GM21423 (cell line): ENCODE results near the gene SLC10A7.
A peak's percentile ranks its signal among the peaks of the same experiment; 100 is the strongest.
"Not testable (repeated sequence)": the region's sequence is repeated elsewhere in the genome, so short reads cannot be mapped to it uniquely, and the experiment has no call there.

ENCODE experiments used
- ATAC-seq: cut with Tn5 transposase; IDR thresholded peaks from one replicate; pipeline ENCODE4 v1.9.1; 2021; ENCODE audit warnings: mild to moderate bottlenecking, moderate library complexity; ENCODE audit not compliant: unreplicated experiment

Gene SLC10A7

DNA sequence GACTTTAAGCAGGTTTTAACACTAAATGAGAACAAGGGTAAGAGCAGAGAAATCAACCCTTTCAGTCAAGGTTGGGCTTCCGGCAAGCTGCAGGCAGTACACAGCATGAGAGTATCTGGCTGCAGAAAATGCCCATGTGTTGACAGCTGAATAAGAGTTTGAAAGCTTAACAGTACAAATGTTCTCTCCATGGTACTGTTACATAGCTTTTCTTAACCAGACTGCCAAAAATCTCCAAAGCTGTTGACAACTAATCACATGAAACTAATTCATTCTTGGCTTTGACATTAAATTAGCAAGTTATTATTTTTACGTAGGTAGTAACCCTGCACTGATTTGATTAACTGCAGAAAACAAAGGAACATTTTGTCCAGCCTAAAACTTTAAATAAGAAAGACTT lies 153.5 kb downstream of the SLC10A7 start:
- no peak for ATAC-seq

DNA sequence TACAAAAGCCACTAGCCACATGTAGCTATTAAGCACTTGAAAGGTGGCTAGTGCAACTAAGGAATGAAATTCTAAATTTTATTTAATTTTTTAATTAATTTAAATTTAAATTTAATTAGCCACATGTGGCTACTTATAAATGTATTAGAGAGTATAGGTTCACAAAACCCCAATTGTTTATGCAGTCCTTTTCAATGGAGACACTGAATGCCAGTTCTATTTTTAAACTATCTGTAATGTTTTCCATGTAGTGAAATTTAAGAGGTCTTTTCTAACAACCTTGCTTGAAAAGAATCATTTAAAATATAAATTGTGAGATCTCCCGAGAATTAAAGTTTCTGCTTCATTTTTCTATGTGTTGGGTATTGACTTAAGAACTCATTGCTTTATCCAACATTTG lies 154.4 kb downstream of the SLC10A7 start:
- no peak for ATAC-seq

DNA sequence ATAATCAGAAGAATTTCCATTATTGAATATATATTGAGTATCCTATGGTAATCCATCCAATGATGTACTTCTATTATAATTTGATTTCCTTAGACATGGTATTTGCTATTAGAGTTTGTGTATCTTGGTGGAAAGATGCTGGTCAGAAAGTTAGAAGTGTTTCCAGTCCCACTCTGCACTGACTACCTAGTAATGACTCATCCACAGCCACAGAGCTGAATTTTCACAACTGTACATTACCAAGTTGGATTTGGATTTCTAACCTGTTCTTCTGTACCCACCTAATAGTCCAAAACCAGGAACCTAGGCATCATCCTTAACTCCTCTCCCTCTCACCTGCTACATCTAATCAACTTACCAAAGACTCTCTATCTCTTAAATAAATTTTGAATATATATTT lies 162.0 kb downstream of the SLC10A7 start:
- ATAC-seq: no peak

DNA sequence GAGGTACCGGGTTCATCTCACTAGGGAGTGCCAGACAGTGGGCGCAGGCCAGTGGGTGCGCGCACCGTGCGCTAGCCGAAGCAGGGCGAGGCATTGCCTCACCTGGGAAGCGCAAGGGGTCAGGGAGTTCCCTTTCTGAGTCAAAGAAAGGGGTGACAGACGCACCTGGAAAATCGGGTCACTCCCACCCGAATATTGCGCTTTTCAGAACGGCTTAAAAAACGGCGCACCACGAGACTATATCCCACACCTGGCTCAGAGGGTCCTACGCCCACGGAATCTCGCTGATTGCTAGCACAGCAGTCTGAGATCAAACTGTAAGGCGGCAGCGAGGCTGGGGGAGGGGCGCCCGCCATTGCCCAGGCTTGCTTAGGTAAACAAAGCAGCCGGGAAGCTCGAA lies 171.6 kb downstream of the SLC10A7 start:
- ATAC-seq: not testable (repeated sequence)

DNA sequence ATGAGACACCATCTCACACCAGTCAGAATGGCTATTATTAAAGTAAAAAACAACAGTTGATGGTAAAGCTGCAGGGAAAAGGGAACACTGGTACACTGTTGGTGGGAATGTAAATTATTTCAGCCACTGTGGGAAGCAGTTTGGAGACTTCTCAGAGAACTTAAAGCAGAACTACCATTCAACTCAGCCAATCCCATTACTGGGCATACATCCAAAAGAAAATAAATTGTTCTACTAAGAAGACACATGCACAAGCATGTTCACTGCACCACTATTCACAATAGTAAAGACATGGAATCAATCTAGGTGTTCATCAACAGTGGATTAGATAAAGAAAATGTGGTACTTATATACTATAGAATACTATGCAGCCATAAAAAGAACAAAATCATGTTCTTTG lies 172.4 kb downstream of the SLC10A7 start:
- ATAC-seq: no peak

DNA sequence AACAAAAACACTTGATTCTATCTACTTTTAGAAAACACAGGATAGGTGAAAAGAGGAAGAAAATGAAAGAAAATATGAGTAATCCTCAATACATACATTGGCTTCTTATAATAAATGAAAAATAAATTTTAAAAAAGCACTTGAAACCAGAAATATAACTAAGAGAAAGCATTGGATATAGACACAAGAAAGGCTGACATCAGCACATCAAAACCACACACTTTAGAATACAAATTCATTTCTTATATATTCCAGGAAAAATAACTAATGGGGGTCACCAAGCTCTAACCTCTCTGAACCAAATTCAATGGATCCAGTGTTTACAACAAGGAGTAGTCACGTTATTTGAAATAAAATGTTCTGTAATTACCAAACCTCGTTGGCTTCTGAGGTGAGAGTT lies 173.9 kb downstream of the SLC10A7 start:
- no peak for ATAC-seq

DNA sequence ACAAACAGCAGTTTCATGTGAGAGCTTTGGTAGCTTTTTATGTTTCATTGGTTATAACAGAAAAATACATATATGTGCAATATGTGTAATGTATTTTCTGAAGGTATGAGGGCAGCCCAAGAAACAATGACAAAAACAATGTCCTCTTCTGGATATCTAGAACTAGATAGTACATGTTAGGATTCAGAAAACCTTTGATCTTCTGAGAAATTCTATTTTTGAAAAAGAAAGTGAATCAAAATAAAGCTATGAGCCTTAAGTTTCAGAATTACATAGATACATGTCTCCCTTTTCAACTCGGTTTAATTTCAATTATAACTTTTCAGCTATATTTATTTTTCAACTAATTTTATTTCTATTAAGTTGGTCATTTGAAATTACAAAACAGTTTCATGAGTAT lies 175.5 kb downstream of the SLC10A7 start:
- no peak for ATAC-seq

DNA sequence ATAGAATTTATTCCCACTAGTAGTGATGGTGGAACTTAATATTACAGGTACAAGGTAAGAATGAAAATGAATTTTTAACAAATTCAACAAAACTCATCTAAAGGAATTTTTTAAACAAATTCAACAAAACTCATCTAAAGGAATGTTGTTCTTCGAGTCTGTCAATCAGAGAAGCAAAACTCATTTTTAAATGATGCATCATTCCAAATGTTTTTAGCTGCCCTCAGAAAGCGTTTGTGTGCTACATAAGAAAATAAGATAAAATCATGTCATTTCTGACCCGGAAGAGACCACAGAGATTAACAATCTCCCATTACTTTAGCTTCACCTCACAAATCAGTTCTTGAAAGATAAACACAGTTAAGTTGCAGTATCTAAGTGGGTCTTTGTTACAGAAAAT lies 178.0 kb downstream of the SLC10A7 start:
- no peak for ATAC-seq

DNA sequence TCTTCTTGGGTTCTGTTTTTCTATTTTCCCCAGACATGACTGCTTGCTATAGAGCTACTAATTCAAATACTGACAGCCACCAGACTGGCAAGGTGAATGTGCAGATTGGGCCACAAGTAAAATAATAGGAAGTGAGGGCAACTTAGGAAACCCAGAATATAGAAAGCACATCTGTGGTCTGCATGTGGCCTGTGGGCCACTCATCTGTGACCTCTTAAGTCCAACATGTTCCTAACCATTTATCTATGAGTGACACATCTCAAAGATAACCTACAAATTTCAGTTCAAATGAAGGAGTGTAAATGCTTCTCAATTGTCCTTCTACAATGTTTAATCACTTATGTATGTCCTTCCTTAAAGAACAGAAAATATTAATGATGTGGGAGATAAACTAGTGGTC lies 178.5 kb downstream of the SLC10A7 start:
- peak; percentile 88 for ATAC-seq

DNA sequence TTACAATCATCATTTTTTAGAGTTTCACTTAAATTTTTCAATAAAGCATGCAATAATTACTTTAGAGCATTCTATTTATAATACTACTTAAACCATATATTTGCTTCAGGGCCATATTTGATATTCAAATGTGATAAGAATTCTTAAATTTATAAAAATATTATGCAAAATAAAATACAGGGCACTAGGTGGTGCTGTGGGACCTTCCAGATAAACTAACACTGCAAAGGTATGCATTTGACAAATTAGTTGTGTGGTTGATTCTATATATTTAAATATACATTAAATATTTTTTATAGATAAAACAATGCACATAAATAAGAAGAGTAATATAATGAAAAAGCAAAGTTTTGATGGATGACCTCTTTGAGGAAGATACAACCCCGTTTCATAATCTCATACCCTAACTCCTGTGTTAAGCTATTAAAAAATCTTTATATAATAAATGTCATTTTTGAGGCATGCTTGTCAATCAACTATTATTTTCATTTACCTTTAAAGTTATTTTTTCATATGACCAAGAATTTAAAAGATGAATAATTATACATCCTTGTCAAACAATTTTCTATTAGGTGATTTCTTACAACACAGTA lies 179.0 kb downstream of the SLC10A7 start:
- no peak for ATAC-seq

DNA sequence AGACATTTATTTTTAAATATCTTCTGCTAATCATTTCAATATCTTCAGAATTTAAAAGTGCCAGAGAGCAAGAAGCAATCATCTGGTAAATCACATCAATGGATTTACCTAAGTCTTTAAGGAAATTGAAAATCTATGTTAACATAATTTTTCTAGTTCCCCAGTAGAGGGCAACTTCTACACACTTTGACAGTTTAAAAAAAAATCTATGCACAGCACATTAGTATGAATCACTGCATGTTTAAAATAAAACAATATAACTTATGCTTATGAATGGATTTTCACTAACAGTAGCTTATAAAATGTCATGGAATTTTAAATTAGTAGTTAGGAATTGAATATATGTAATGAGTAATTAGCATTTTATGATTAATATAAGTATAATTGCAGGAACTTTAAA lies 180.9 kb downstream of the SLC10A7 start:
- no peak for ATAC-seq

DNA sequence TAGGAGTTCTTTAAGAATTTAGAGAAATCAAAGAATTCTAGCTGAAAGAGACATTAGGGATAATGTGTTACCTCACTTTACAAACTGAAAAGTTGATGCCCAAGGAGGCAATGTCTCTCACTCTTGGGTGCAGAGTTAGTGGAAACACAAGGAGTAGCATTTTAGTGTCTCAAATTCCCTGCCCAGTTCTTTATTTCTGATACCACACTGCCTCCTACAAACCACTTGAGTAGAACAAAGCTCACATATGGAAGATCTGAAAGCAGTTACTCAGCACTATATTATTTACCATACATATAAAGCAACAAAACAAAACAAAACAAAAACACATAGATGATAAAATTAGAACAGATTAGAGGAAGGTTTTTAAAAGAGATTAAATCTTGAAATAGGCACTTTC lies 183.2 kb downstream of the SLC10A7 start:
- no peak for ATAC-seq

DNA sequence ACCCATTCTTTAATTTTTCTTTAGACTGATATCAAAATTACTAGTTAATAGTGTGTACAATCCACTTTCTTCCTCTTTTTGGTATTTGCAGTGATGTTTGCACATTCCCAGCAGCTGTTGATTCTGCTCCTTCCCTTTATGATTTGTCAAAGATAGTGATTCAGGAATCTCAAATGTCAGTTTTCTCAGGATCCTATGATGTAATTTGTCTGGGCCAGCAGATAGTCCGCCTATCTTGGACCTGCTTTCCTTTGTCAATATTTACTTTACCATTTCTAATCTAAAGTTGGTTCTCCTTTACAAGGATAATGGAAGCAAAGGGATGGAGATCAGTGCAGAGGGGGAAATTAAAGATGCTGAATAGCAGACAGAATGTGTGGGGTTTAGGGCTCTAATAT lies 185.3 kb downstream of the SLC10A7 start:
- ATAC-seq: no peak

DNA sequence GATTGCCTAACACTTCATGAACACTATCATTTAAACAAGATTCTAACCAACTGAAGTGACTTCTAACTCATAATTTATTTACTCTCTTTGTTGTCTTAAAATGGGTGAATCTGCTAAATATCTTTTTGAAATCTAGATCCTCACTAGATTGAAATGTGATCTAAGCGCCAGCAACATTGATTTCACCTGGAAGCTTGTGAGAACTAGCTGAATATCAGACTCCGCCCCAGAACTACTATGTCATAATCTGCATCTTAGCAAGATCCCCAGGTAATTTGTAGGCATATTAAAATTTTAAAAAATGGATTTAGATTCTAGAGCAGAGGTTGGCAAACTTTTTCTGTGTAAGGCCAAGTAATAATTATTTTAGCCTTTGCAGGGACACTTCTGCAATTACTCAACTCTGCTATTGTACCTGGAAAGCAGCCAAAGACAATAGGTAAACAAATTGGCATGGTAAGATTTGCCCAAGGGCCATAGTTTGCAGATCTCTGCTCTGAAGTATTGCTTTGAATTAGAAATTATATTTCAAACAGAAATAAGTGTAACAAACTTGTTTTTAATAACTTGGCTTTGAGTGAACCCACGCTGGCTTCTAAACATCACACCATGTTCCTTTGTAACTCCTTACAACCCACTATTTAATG lies 185.9 kb downstream of the SLC10A7 start:
- ATAC-seq: no peak

DNA sequence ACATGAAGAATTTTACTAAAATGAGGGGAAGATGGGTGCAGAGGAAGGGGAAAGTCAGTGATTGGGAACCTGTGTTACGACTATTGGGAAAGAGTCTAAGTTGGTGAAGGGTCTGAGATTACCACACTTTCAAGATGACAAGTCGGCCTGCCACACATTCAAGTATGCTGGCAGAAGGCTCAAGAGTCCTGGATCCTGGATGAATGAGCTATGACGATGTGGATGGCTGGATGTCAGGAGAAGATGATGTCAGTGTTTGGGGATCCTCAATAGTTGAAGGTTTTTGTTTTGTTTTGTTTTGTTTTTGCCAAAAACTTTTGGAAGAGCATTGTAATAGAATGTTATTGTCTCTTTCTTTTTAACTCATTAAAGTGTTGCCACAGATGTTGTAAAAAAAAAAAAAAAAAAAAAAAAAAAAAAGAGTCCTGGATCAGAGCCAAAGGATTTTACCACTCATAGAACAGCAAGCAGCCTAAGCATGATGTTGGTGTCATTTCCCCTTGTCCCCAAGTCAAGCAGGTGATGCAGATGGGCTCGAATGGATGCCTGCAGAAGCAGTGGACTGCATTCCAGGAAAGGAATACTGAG lies 186.8 kb downstream of the SLC10A7 start:
- ATAC-seq: no peak

DNA sequence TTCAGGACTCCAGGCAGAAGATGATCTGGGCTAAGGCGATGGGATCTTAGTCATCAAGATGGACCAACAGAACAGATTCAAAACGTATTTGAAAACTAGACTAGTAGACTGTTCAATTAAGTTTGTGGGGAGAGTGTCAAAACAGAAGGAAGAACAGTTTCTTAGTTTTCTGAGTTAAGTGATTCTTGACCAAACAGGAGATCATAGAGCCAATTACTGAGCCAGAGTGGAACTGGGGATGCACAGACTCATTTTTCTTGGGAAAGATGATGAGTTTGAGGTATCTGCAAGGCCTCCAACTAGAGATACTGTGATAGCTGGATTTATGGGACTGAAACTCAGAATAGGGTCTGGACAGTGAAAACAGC lies 187.9 kb downstream of the SLC10A7 start:
- ATAC-seq: no peak

DNA sequence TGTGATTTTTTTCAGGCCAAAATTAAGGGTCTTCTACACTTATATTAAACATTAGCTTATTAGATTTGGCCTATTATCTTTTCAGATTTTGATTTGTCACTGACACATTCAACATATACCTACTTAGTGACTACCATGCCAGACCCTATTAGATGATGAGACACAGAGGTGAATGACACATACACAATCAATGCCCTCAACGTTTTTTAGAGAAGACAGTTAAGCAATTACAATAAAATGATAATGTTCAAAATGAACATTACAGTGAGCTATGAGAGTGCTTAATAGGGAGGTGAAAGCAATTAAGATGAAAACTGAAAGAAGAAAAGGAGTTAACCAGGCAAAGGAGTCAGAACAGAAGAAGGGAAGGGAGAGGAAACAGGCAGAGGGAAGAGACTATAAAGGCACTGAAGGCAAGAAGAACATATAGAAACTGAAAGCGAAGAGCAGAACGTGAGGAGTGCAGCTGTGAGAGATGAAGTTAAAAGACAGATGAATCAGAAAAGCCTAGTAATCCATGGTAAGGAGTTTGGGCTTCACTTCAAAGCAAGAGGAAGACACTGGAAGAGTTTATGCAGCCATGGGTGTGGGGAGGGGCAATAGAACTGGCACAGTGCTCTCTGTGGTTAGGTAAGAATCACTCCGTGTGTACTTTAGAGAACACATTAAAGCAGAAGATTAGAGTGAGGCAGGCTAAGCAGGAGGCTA lies 188.4 kb downstream of the SLC10A7 start:
- peak; percentile 92 for ATAC-seq

DNA sequence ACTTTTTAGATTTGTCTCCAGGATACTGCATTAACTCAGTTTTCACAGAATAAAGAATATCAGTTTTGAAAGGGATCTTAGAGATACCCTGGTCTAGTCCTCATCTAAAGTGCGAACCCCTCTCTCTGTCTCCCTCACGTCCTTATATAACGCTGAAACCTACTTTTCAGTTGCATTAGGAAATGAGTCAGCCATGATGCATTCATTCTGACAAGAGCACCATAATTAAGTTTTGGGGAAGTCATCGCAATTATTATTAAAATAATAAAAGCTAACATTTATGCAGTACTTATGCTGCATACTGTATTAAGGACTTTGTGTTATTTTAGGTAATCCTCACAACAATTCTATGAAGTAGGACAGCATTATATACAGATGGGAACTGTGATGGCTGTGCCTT lies 191.3 kb downstream of the SLC10A7 start:
- ATAC-seq: no peak

DNA sequence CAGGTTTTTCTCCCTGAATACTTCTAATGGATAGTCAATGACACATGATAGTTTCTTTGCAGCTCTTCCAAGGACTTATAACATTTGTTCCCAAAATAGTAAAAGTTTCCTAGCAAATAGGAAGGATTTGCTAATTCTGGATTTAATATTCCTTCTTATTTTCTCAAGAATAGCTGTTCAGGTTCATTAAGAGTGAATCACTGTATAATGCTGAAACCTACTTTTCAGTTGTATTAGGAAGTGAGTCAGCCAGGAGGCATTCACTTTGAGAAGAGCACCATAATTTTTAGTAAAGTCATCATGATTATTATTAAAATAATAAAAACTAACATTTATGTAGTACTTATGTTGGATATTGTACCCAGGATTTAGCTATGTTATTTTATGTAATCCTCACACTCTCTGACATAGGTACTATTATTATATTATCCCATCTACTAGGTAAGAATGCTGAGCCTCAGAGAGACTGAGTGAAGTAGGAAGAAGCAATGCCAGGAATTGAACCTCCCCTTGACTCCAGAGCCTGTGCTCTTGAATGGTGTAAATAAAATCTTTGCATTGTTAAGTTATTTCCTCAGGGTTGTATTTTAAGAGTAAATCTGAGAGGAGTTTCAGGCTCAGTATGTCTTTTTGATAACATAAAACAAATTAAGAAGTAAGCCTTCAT lies 192.6 kb downstream of the SLC10A7 start:
- no peak for ATAC-seq

DNA sequence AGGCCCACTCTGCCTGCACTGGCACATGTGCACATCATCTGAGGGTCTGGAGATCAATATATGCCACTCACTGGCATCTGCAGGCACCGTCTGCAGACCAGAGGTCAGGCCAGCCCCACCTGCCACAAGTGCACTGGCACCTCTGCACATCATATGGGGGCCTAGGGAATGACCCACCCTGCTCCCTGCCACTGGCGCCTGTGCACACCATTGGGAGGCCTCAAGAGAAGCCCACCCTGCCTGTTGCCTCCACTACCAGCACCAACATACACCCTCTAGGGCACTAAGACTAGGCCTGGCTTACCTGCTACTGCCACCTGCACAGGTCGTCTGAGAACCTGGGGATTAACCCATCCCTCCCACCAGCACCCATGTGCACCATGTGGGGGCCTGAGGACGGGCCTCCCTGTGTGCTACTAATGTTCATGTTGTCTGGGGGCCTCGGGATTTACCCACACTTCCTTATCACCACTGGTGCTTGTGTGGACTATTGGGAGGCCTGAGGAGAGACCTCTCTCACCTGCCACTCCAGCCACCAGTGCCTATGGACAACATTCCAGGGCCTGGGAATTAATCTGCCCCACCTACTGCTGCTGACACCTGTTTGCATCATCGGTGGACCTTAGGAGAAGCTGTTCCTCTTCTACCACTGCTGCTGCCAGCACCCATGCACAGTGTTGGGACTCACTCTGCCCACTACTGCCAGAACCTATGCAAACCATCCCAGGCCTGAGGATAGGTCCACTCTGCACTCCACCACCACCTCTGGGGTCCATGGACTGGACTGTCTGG lies 193.7 kb downstream of the SLC10A7 start:
- no peak for ATAC-seq

DNA sequence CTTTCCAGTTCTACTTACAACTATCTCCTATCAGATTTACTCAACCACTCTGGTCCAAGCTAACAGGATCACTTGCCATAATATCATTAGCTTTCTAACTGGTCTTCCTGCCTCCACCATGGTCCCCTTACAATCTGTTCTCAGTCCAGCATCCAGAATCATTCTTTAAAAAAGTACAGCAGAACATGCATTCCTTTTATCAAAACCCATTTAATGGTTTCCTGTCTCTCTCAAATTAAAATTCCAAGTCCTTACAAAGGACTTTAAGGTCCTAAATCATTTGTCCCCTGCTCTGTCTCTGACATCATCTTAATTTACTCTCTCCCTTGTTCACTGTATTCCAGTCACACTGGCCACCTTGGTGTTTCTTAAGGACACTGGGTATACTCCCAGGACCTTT lies 202.8 kb downstream of the SLC10A7 start:
- ATAC-seq: no peak
